ENCODE data around the gene FILIP1L. TPM values are rescaled to one million over a fixed set of nuclear protein-coding genes. Genes with fewer than 3 reads are reported as not detected.
A peak's percentile ranks its signal among the peaks of the same experiment; 100 is the strongest.

Gene FILIP1L
- total RNA-seq, result 10 to 100 TPM; 26.7 to 46.3 (median 30.8) TPM

- H3K4me1 ChIP-seq, result no peaks in the 10 kb centered on the region
- no peak for TF ChIP-seq POLR2A (IDR thresholded peaks at IDR 0.05)
- no peak for TF ChIP-seq EP300 (IDR thresholded peaks at IDR 0.05)
- no peak for TF ChIP-seq CTCF (IDR thresholded peaks at IDR 0.05)
- no peak within 1 kb of the TSS for H3K4me3 ChIP-seq
- H3K36me3 ChIP-seq, result peaks cover 0 to 5% (median 0%) of the 10 kb centered on the region in 3 donors
- H3K27ac ChIP-seq, result no peak within 1 kb of the TSS
- no peaks in the 10 kb centered on the region for H3K9me3 ChIP-seq
- whole genome bisulfite sequencing, 2 donors, result 57 to 69% methylated on average over 7 of the region's 7 CpGs
- DNase-seq (ENCODE audit: low spot score in 2 of 2), result no peak
- H3K27me3 ChIP-seq, result no peaks in the 10 kb centered on the region
Observed at GRCh38 chr3:100114413-100115030, at the start of gene FILIP1L. Gene FILIP1L, minus strand, starts transcription at chr3:100114501.

- no peaks in the 10 kb centered on the region for H3K9me3 ChIP-seq
- H3K36me3 ChIP-seq, result peaks cover 0 to 7% (median 0%) of the 10 kb centered on the region in 3 donors
- peak in 1 of 2 donors; percentile 36 for DNase-seq (ENCODE audit: low spot score in 2 of 2)
- WGBS, 2 donors, result 44 to 46% methylated on average over 2 of the region's 2 CpGs
- H3K27me3 ChIP-seq, result no peaks in the 10 kb centered on the region
- no peak overlapping the region for H3K4me3 ChIP-seq
- peaks cover 0 to 37% (median 5%) of the 10 kb centered on the region in 4 donors for H3K4me1 ChIP-seq
- peak overlapping the region in 3 of 4 donors; percentile 36 to 65 (median 65) for H3K27ac ChIP-seq
- TF ChIP-seq POLR2A (IDR thresholded peaks at IDR 0.05), result no peak
- TF ChIP-seq CTCF (IDR thresholded peaks at IDR 0.05), result peak in 1 of 5 experiments; percentile 11
- TF ChIP-seq EP300 (IDR thresholded peaks at IDR 0.05), result peak; percentile 59 to 67
Observed at GRCh38 chr3:100163787-100164186, 49.5 kb upstream of the FILIP1L start.

GRCh38 chr3:100160521-100160920 is 46.2 kb upstream of the FILIP1L start:
- H3K4me1 ChIP-seq, result peaks cover 0 to 42% (median 5%) of the 10 kb centered on the region in 4 donors
- WGBS, 2 donors, result 84 to 89% methylated on average over 2 of the region's 2 CpGs
- DNase-seq (ENCODE audit: low spot score in 2 of 2), result no peak
- H3K27me3 ChIP-seq, result no peaks in the 10 kb centered on the region
- peaks cover 0 to 16% (median 0%) of the 10 kb centered on the region in 3 donors for H3K36me3 ChIP-seq
- no peak for TF ChIP-seq EP300 (IDR thresholded peaks at IDR 0.05)
- TF ChIP-seq CTCF (IDR thresholded peaks at IDR 0.05), result no peak
- no peak for TF ChIP-seq POLR2A (IDR thresholded peaks at IDR 0.05)
- peaks cover 0 to 10% (median 2%) of the 10 kb centered on the region in 4 donors for H3K9me3 ChIP-seq
- peak overlapping the region in 2 of 4 donors; percentile 43 to 65 for H3K27ac ChIP-seq
- H3K4me3 ChIP-seq, result no peak overlapping the region

GRCh38 chr3:100159331-100160153 is 45.2 kb upstream of the FILIP1L start:
- peak overlapping the region in 2 of 4 donors; percentile 43 to 65 for H3K27ac ChIP-seq
- H3K4me3 ChIP-seq, result no peak overlapping the region
- no peak for DNase-seq (ENCODE audit: low spot score in 2 of 2)
- WGBS, 2 donors, result 48 to 51% methylated on average over 4 of the region's 4 CpGs
- peaks cover 0 to 26% (median 0%) of the 10 kb centered on the region in 3 donors for H3K36me3 ChIP-seq
- H3K27me3 ChIP-seq, result no peaks in the 10 kb centered on the region
- no peak for TF ChIP-seq CTCF (IDR thresholded peaks at IDR 0.05)
- TF ChIP-seq POLR2A (IDR thresholded peaks at IDR 0.05), result no peak
- TF ChIP-seq EP300 (IDR thresholded peaks at IDR 0.05), result no peak
- peaks cover 0 to 20% (median 4%) of the 10 kb centered on the region in 4 donors for H3K9me3 ChIP-seq
- H3K4me1 ChIP-seq, result peaks cover 0 to 38% (median 5%) of the 10 kb centered on the region in 4 donors
